HCT116 (cell line): Measurements from ENCODE around the gene NHERF2.

Source experiments
- CEBPB ChIP-seq: IDR thresholded peaks from 2 replicates; pipeline ENCODE4 v1.6.1; 2012; ENCODE audit warnings: low read depth
- CTCF ChIP-seq, 3 experiments: fragments of 200-600 bp in 1 of 3; sonication (generic) in 1 of 3; IDR thresholded peaks in 2 of 3; conservative IDR thresholded peaks in 1 of 3; 2 replicates each; pipeline ENCODE4 v1.5.1; 2012 to 2017; ENCODE audit warnings: low read depth in 2 of 3, low read length in 2 of 3, antibody characterized with exemption in 1 of 3, borderline replicate concordance in 1 of 3, control low read depth in 1 of 3, mild to moderate bottlenecking in 1 of 3, mixed read lengths in 1 of 3, mixed run types in 1 of 3, moderate library complexity in 1 of 3; ENCODE audit not compliant: insufficient read depth in 1 of 3
- EGR1 ChIP-seq: IDR thresholded peaks from 2 replicates; pipeline ENCODE4 v1.6.1; 2012; ENCODE audit warnings: low read depth
- EZH2phosphoT487 ChIP-seq: fragments of 200-600 bp; IDR thresholded peaks from 2 replicates; pipeline ENCODE4 v1.6.1; 2018; ENCODE audit warnings: antibody characterized with exemption, borderline replicate concordance
- POLR2A ChIP-seq: IDR thresholded peaks from 2 replicates; pipeline ENCODE4 v1.7.0; 2011; ENCODE audit warnings: borderline replicate concordance; ENCODE audit not compliant: insufficient read depth, insufficient read length; ENCODE audit errors: extremely low read depth
- POLR2AphosphoS5 ChIP-seq: IDR thresholded peaks from 2 replicates; pipeline ENCODE4 v1.6.1; 2011; ENCODE audit warnings: mild to moderate bottlenecking, low read depth, low read length, moderate library complexity
- RAD21 ChIP-seq: IDR thresholded peaks from 2 replicates; pipeline ENCODE4 v1.6.1; 2012; ENCODE audit warnings: low read depth, mild to moderate bottlenecking
- SIN3A ChIP-seq: IDR thresholded peaks from 2 replicates; pipeline ENCODE4 v1.6.1; 2012; ENCODE audit warnings: low read depth
- TCF7L2 ChIP-seq: IDR thresholded peaks from 2 replicates; pipeline ENCODE4 v1.7.0; 2011; ENCODE audit warnings: borderline replicate concordance, inconsistent platforms; ENCODE audit not compliant: insufficient read depth, insufficient read length; ENCODE audit errors: extremely low read depth
- YY1 ChIP-seq: IDR thresholded peaks from 2 replicates; pipeline ENCODE4 v1.6.1; 2011; ENCODE audit warnings: low read length, low read depth, moderate library complexity, mild to moderate bottlenecking; ENCODE audit not compliant: insufficient replicate concordance; ENCODE audit errors: extremely low read depth
- ZFX ChIP-seq: fragments of 450-650 bp; IDR thresholded peaks from 2 replicates; pipeline ENCODE4 v1.6.1; 2017
- ZNF274 ChIP-seq: fragments of 200-500 bp; sonication (Bioruptor generic); IDR thresholded peaks from 2 replicates; pipeline ENCODE4 v1.6.1; 2014; ENCODE audit warnings: mild to moderate bottlenecking, low read depth, low read length, inconsistent platforms
- TF ChIP-seq, protein P1 (sequence below): IDR thresholded peaks from 2 replicates; pipeline ENCODE4 v1.6.1; 2012
- TF ChIP-seq, protein P2 (sequence below): IDR thresholded peaks from 2 replicates; pipeline ENCODE4 v1.6.1; 2012

DNA sequence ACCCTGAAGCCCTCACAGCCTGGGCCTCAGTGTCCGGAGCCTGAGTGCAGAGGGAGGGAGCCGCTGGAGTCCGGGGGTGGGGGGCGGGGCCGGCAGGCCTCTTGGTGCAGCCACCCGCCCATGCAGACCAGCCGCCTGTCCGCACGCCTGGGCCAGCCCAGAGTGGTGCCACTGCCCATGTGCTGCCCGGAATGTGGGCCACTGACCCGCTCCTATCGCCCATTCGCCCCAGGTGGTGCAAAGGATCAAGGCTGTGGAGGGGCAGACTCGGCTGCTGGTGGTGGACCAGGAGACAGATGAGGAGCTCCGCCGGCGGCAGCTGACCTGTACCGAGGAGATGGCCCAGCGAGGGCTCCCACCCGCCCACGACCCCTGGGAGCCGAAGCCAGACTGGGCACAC is 2.6 kb downstream of the NHERF2 start:
- TF ChIP-seq EGR1 (no peak), POLR2A (no peak), CTCF (IDR thresholded peaks at IDR 0.05 in 2 of 3, conservative IDR thresholded peaks at IDR 0.05 in 1 of 3; ENCODE audit: borderline replicate concordance in 1 of 3, insufficient read depth in 1 of 3, low read depth in 2 of 3, low read length in 2 of 3) (no peak), POLR2AphosphoS5 (no peak), CEBPB (no peak), ZFX (no peak), EZH2phosphoT487 (no peak), RAD21 (no peak), YY1 (no peak), ZNF274 (no peak), TCF7L2 (no peak), SIN3A (no peak)
- TF ChIP-seq, protein P1, sequence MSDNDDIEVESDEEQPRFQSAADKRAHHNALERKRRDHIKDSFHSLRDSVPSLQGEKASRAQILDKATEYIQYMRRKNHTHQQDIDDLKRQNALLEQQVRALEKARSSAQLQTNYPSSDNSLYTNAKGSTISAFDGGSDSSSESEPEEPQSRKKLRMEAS, result no peak
- TF ChIP-seq, protein P2, sequence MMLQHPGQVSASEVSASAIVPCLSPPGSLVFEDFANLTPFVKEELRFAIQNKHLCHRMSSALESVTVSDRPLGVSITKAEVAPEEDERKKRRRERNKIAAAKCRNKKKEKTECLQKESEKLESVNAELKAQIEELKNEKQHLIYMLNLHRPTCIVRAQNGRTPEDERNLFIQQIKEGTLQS, result no peak
